AG04449 (cell line): ENCODE data around the gene SPEM1.

Experiments used
- CTCF ChIA-PET: fragments of 350-600 bp; formaldehyde crosslinking; extraction: SDS; loops from one replicate; lab custom pipeline; 2021; ENCODE audit warnings: antibody characterized with exemption; lab: Yijun Ruan, JAX
- POLR2A ChIA-PET: fragments of 400-600, 350-600 bp; formaldehyde crosslinking; extraction: SDS; loops from one replicate; lab custom pipeline; 2020; ENCODE audit warnings: antibody characterized with exemption, inconsistent platforms; lab: Yijun Ruan, JAX
- DNase-seq: peaks from one replicate; pipeline ENCODE4 v3.0.0-alpha.2; 2010; ENCODE audit warnings: low read depth, low spot score
- H3K4me3 ChIP-seq: 2 replicates; pipeline ENCODE4 v1.5.1; 2011; ENCODE audit warnings: low read depth, mild to moderate bottlenecking, control low read depth, low read length
- CTCF ChIP-seq: IDR thresholded peaks from one replicate; pipeline ENCODE4 v1.5.1; 2011; ENCODE audit warnings: mild to moderate bottlenecking, moderate library complexity, low read length, control low read depth, inconsistent platforms; ENCODE audit not compliant: insufficient read depth; ENCODE audit errors: missing control alignments

The SPEM1 gene

GRCh38 chr17:7394452-7395191, 25.5 kb upstream of the SPEM1 start, which contains the start of gene PLSCR3:
Gene PLSCR3, minus strand, starts transcription at chr17:7394525. Its CDS starts 415 bp downstream, at chr17:7394110.
- TF ChIP-seq CTCF: peak; percentile 44
- ChIA-PET CTCF (interaction anchor here (1.1 to 1.6 kb wide), 3 partner anchors 10 to 43 kb away, joined by 3 to 4 read pairs (median 4); no protein-coding TSS in a partner anchor), POLR2A (interaction anchor here (0.6 to 1.0 kb wide), 7 partner anchors 9 to 89 kb away, joined by 3 to 6 read pairs (median 3); partner anchors contain the start of gene TMEM256)
- no peak for DNase-seq
- peak within 1 kb of the TSS; percentile 88 for H3K4me3 ChIP-seq

GRCh38 chr17:7396147-7396546, 24.0 kb upstream of the SPEM1 start:
- no peak for DNase-seq
- POLR2A ChIA-PET: no interaction called here
- H3K4me3 ChIP-seq: no peak overlapping the region
- CTCF ChIA-PET: interaction anchor here (1.0 kb wide), 1 partner anchor 165 kb away, joined by 4 read pairs; no protein-coding TSS in a partner anchor
- TF ChIP-seq CTCF: no peak

- CTCF ChIA-PET: interaction anchor here (0.9 to 1.9 kb wide), 3 partner anchors 13 to 162 kb away, joined by 5 to 8 read pairs (median 6); no protein-coding TSS in a partner anchor
- no peak overlapping the region for H3K4me3 ChIP-seq
- POLR2A ChIA-PET: interaction anchor here (0.7 kb wide), 1 partner anchor 132 kb away, joined by 4 read pairs; no protein-coding TSS in a partner anchor
- no peak for DNase-seq
- TF ChIP-seq CTCF: no peak
Observed at GRCh38 chr17:7398612-7399011, 21.5 kb upstream of the SPEM1 start.

GRCh38 chr17:7403043-7403726, 16.9 kb upstream of the SPEM1 start:
- CTCF ChIA-PET: interaction anchor here (0.8 to 1.4 kb wide), 4 partner anchors 31 to 158 kb away, joined by 3 to 8 read pairs (median 4); no protein-coding TSS in a partner anchor

GRCh38 chr17:7403727-7403976, 16.5 kb upstream of the SPEM1 start:
- no peak for TF ChIP-seq CTCF
- POLR2A ChIA-PET: interaction anchor here (0.7 to 1.4 kb wide), 18 partner anchors 8 to 162 kb away, joined by 3 to 11 read pairs (median 4); partner anchors contain the start of genes PLSCR3, POLR2A, TMEM102 and ZBTB4
- no peak for DNase-seq
- H3K4me3 ChIP-seq: peak overlapping the region; percentile 81
- CTCF ChIA-PET: interaction anchor here (0.6 to 1.4 kb wide), 5 partner anchors 15 to 157 kb away, joined by 3 to 8 read pairs (median 3); no protein-coding TSS in a partner anchor

More at GRCh38 chr17:7403043-7403726, 16.9 kb upstream of the SPEM1 start:
- POLR2A ChIA-PET: interaction anchor here (0.6 to 1.4 kb wide), 6 partner anchors 14 to 162 kb away, joined by 3 to 6 read pairs (median 4); partner anchors contain the start of genes POLR2A and TMEM102
- DNase-seq: no peak
- TF ChIP-seq CTCF: no peak
- peak overlapping the region; percentile 81 for H3K4me3 ChIP-seq
